Neural cell (in vitro differentiated cells): ENCODE results near the gene HOXB7.

ENCODE experiments used
- EP300 ChIP-seq: fragments of 450-650 bp; conservative IDR thresholded peaks from 2 replicates; pipeline ENCODE4 v1.6.1; 2014; ENCODE audit warnings: antibody characterized with exemption, mild to moderate bottlenecking, moderate library complexity; ENCODE audit not compliant: poor library complexity, severe bottlenecking
- EZH2 ChIP-seq: fragments of 200-600, 300-800 bp; shearing (Covaris generic), sonication (generic); IDR thresholded peaks from 2 replicates; pipeline ENCODE4 v1.6.1; 2014; ENCODE audit warnings: antibody characterized with exemption, low read length, borderline replicate concordance, mild to moderate bottlenecking; ENCODE audit not compliant: insufficient read depth, poor library complexity, severe bottlenecking
- MXI1 ChIP-seq: fragments of 450-650 bp; conservative IDR thresholded peaks from 2 replicates; pipeline ENCODE4 v1.6.1; 2014; ENCODE audit warnings: antibody characterized with exemption, mild to moderate bottlenecking; ENCODE audit not compliant: poor library complexity, severe bottlenecking
- POLR2AphosphoS5 ChIP-seq: IDR thresholded peaks from 2 replicates; pipeline ENCODE4 v1.6.1; 2012
- RAD21 ChIP-seq: fragments of 450-650 bp; conservative IDR thresholded peaks from 2 replicates; pipeline ENCODE4 v1.6.1; 2014; ENCODE audit warnings: antibody characterized with exemption, mild to moderate bottlenecking, moderate library complexity
- SMC3 ChIP-seq: fragments of 450-650 bp; conservative IDR thresholded peaks from 2 replicates; pipeline ENCODE4 v1.6.1; 2014; ENCODE audit warnings: antibody characterized with exemption, mild to moderate bottlenecking, moderate library complexity; ENCODE audit not compliant: poor library complexity
- TF ChIP-seq, protein P1 (sequence below): fragments of 450-650 bp; IDR thresholded peaks from 2 replicates; pipeline ENCODE4 v1.5.1; 2014; ENCODE audit warnings: antibody characterized with exemption, mild to moderate bottlenecking, moderate library complexity; ENCODE audit not compliant: poor library complexity, severe bottlenecking
- TF ChIP-seq, protein P2 (sequence below): IDR thresholded peaks from 2 replicates; pipeline ENCODE4 v1.6.1; 2012; ENCODE audit warnings: borderline replicate concordance

DNA sequence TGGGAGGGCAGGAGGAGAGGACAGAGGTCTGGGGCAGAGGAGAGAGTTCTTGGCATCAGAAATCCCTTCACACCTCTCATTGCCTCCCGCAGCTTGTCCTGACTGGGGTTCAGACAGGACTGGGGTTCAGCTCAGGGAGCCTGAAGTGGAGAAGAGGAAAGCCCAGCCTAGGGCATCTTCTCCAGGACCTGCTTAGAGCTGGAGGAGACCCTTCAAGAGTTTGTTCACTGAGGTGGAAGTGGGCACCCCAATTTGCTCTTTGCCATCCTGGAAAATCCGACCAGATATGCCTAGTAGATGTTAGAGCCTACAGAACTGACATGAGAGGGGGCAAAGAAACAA lies 22.8 kb downstream of the HOXB7 start:
- TF ChIP-seq, protein P1, sequence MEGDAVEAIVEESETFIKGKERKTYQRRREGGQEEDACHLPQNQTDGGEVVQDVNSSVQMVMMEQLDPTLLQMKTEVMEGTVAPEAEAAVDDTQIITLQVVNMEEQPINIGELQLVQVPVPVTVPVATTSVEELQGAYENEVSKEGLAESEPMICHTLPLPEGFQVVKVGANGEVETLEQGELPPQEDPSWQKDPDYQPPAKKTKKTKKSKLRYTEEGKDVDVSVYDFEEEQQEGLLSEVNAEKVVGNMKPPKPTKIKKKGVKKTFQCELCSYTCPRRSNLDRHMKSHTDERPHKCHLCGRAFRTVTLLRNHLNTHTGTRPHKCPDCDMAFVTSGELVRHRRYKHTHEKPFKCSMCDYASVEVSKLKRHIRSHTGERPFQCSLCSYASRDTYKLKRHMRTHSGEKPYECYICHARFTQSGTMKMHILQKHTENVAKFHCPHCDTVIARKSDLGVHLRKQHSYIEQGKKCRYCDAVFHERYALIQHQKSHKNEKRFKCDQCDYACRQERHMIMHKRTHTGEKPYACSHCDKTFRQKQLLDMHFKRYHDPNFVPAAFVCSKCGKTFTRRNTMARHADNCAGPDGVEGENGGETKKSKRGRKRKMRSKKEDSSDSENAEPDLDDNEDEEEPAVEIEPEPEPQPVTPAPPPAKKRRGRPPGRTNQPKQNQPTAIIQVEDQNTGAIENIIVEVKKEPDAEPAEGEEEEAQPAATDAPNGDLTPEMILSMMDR = no peak
- TF ChIP-seq EZH2 (no peak), SMC3 (no peak), MXI1 (no peak), POLR2AphosphoS5 (no peak), RAD21 (no peak), EP300 (no peak)
- TF ChIP-seq, protein P2, sequence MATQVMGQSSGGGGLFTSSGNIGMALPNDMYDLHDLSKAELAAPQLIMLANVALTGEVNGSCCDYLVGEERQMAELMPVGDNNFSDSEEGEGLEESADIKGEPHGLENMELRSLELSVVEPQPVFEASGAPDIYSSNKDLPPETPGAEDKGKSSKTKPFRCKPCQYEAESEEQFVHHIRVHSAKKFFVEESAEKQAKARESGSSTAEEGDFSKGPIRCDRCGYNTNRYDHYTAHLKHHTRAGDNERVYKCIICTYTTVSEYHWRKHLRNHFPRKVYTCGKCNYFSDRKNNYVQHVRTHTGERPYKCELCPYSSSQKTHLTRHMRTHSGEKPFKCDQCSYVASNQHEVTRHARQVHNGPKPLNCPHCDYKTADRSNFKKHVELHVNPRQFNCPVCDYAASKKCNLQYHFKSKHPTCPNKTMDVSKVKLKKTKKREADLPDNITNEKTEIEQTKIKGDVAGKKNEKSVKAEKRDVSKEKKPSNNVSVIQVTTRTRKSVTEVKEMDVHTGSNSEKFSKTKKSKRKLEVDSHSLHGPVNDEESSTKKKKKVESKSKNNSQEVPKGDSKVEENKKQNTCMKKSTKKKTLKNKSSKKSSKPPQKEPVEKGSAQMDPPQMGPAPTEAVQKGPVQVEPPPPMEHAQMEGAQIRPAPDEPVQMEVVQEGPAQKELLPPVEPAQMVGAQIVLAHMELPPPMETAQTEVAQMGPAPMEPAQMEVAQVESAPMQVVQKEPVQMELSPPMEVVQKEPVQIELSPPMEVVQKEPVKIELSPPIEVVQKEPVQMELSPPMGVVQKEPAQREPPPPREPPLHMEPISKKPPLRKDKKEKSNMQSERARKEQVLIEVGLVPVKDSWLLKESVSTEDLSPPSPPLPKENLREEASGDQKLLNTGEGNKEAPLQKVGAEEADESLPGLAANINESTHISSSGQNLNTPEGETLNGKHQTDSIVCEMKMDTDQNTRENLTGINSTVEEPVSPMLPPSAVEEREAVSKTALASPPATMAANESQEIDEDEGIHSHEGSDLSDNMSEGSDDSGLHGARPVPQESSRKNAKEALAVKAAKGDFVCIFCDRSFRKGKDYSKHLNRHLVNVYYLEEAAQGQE = no peak
